ENCODE data around the gene NEURL4.

DNA sequence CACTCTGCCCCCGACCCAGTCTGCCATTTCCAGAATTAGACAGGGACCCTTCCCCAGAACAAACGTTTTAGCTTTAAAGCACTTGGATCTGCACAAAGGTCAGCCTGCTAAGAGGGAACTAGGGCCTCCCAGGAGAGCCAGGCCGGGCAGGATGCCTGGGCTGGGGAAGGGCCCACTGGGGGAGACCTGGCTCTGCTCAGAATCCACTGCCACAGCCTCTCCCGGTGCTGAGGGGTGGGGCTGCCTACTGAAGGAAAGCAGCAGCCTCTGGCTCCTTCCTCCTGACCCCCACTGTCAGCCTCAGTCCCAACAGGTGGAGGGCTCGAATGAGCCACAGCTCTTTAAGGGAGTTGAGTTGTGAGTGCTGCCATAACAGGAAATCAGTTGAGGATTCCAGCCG is 36.4 kb downstream of the NEURL4 start:
- TF ChIP-seq POLR2AphosphoS5 (IDR thresholded peaks at IDR 0.05; ENCODE audit: low read depth) = no peak
- TF ChIP-seq CTCF (IDR thresholded peaks at IDR 0.05; ENCODE audit: insufficient read depth, low read length) = no peak
- TF ChIP-seq, protein P1, sequence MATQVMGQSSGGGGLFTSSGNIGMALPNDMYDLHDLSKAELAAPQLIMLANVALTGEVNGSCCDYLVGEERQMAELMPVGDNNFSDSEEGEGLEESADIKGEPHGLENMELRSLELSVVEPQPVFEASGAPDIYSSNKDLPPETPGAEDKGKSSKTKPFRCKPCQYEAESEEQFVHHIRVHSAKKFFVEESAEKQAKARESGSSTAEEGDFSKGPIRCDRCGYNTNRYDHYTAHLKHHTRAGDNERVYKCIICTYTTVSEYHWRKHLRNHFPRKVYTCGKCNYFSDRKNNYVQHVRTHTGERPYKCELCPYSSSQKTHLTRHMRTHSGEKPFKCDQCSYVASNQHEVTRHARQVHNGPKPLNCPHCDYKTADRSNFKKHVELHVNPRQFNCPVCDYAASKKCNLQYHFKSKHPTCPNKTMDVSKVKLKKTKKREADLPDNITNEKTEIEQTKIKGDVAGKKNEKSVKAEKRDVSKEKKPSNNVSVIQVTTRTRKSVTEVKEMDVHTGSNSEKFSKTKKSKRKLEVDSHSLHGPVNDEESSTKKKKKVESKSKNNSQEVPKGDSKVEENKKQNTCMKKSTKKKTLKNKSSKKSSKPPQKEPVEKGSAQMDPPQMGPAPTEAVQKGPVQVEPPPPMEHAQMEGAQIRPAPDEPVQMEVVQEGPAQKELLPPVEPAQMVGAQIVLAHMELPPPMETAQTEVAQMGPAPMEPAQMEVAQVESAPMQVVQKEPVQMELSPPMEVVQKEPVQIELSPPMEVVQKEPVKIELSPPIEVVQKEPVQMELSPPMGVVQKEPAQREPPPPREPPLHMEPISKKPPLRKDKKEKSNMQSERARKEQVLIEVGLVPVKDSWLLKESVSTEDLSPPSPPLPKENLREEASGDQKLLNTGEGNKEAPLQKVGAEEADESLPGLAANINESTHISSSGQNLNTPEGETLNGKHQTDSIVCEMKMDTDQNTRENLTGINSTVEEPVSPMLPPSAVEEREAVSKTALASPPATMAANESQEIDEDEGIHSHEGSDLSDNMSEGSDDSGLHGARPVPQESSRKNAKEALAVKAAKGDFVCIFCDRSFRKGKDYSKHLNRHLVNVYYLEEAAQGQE (IDR thresholded peaks at IDR 0.05; ENCODE audit: insufficient replicate concordance, low read depth) = no peak

Measured in HL-60 (cell line).